ENCODE data around the gene TBX18. TPM values are rescaled to one million over a fixed set of nuclear protein-coding genes. Genes with fewer than 3 reads are reported as not detected.

TBX18 gene
- total RNA-seq, 1 experiment from 2014 or later = 0.15 TPM

- TF ChIP-seq AFF4 (CRISPR knock-in tag; IDR thresholded peaks at IDR 0.05; ENCODE audit: borderline replicate concordance) (no peak), ZNF423 (CRISPR knock-in tag; IDR thresholded peaks at IDR 0.05) (no peak), ATF1 (CRISPR knock-in tag; IDR thresholded peaks at IDR 0.05) (no peak)
Measured at GRCh38 chr6:84645000-84645399, 119.4 kb downstream of the TBX18 start (continued).

- ATAC-seq (no peak), DNase-seq (ENCODE audit: low spot score) (no peak)
- Mint-ChIP-seq H3K36me3 (no peaks in the 10 kb centered on the region), H3K9me3 (no peaks in the 10 kb centered on the region), H3K27me3 (ENCODE audit: low read depth) (no peaks in the 10 kb centered on the region), H3K27ac (no peak overlapping the region), H3K4me3 (no peak overlapping the region), H3K4me1 (no peaks in the 10 kb centered on the region)
- POLR2A ChIA-PET = no interaction called here
- TF ChIP-seq NFE2L1 (CRISPR knock-in tag; IDR thresholded peaks at IDR 0.05) (no peak), USF2 (CRISPR knock-in tag; IDR thresholded peaks at IDR 0.05) (no peak), ZSCAN18 (CRISPR knock-in tag; IDR thresholded peaks at IDR 0.05) (no peak), ZNF317 (CRISPR knock-in tag; IDR thresholded peaks at IDR 0.05; ENCODE audit: borderline replicate concordance, low read depth) (no peak), GRHL2 (CRISPR knock-in tag; IDR thresholded peaks at IDR 0.05; ENCODE audit: insufficient replicate concordance, severe bottlenecking) (no peak), MLX (CRISPR knock-in tag; IDR thresholded peaks at IDR 0.05) (no peak), JAZF1 (CRISPR knock-in tag; IDR thresholded peaks at IDR 0.05) (no peak), NR3C1 (CRISPR knock-in tag; conservative IDR thresholded peaks at IDR 0.05; ENCODE audit: low read depth) (no peak), ZNF138 (CRISPR knock-in tag; conservative IDR thresholded peaks at IDR 0.05) (no peak), AFF4 (CRISPR knock-in tag; IDR thresholded peaks at IDR 0.05; ENCODE audit: borderline replicate concordance) (no peak), ZNF219 (CRISPR knock-in tag; IDR thresholded peaks at IDR 0.05; ENCODE audit: borderline replicate concordance) (no peak), TCF7 (CRISPR knock-in tag; IDR thresholded peaks at IDR 0.05; ENCODE audit: low read depth) (no peak), HMGXB4 (CRISPR knock-in tag; IDR thresholded peaks at IDR 0.05) (no peak), JUN (CRISPR knock-in tag; IDR thresholded peaks at IDR 0.05) (no peak), TEAD1 (CRISPR knock-in tag; IDR thresholded peaks at IDR 0.05) (no peak), TEAD4 (CRISPR knock-in tag; IDR thresholded peaks at IDR 0.05) (no peak)
- CTCF ChIA-PET = interaction anchor here (2.0 kb wide), 1 partner anchor 221 kb away, joined by 5 read pairs; no protein-coding TSS in a partner anchor
Measured at GRCh38 chr6:84643778-84644177, 120.6 kb downstream of the TBX18 start.

All from WTC11 (cell line).